ENCODE data around the gene DHX34. TPM values are rescaled to one million over a fixed set of nuclear protein-coding genes. Genes with fewer than 3 reads are reported as not detected.

The DHX34 gene
- total RNA-seq, 1 donor from 2014 or later, result 6.4 TPM

DNA sequence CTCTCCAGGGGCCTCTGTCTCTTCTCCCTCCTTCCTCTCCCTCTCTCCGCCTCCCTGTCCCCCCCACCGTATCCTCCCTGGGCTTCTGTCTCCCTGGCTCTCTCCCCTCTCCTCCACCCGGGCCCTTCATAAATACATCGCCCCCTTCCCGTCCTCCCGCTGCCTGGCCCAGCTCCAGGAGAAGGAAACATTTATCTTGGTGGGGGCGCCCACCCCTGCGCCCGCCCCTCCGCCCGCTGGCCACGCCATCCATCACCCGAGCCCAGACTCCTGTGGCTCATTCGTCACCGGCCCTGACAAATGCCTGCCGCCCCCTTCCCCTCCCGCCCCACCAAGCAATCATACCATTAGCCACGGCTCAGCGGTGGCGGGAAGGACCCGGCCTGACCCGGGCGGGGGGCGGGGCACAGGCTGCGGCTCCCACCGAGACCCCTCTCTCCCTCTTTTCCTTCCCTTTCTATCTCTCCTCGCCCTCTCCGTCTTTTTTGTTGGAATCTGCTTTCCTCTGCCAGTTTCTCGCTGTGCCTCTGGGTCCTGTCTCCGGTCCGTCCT is 72.8 kb downstream of the DHX34 start:
- intact Hi-C loops (cut with DNase I), result loop anchor here (10.0 kb wide), 1 partner anchor 127 kb away; no protein-coding TSS in a partner anchor
- ATAC-seq (ENCODE audit: poor library complexity), result no peak
- no peak for DNase-seq

GRCh38 chr19:47422417-47423163 is 73.5 kb downstream of the DHX34 start:
- ATAC-seq (ENCODE audit: poor library complexity) (no peak), DNase-seq (no peak)
- intact Hi-C loops (cut with DNase I), result loop anchor here (10.0 kb wide), 1 partner anchor 128 kb away; no protein-coding TSS in a partner anchor

DNA sequence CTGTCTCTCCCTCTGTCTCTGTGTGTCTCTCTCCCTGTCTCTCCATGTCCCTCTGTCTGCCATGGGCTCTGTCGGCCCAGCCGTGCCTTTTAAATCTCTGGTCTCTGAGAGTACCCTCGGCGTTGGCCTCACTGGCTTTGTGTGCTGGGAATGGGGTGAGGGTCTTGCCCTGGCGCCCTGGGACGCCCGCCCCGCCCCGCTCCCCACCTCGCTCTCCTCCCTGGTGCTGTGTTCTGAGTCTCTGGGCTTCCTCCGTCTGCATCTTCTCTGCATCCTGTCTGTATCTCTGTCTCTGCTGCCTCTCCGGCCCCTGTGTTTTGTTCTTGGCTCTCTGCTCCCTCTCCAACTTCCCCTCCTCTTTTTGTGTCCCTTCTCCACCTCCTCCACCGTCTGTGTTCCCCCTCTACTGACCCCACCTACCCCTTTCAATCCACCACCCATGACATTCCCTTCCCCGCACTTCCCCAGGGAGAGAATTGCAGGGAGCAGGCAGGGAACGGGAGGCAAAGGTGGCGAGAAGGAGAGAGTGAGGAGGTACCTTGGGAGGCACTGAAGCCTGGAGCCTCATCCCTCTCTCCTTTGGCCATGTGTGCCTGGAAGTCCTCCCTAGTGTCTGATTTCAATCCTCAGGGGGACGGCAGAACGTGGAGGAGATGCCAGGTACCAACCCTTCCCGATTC is 74.2 kb downstream of the DHX34 start:
- DNase-seq (no peak), ATAC-seq (ENCODE audit: poor library complexity) (no peak)
- intact Hi-C loops (cut with DNase I), result loop anchor here (10.0 kb wide), 1 partner anchor 129 kb away; no protein-coding TSS in a partner anchor

- ATAC-seq (ENCODE audit: poor library complexity) (peak; percentile 80), DNase-seq (peak; percentile 62)
- intact Hi-C loops (cut with DNase I), result loop anchor here (10.0 kb wide), 1 partner anchor 133 kb away; no protein-coding TSS in a partner anchor
Observed at GRCh38 chr19:47427241-47428176, 78.4 kb downstream of the DHX34 start.

DNA sequence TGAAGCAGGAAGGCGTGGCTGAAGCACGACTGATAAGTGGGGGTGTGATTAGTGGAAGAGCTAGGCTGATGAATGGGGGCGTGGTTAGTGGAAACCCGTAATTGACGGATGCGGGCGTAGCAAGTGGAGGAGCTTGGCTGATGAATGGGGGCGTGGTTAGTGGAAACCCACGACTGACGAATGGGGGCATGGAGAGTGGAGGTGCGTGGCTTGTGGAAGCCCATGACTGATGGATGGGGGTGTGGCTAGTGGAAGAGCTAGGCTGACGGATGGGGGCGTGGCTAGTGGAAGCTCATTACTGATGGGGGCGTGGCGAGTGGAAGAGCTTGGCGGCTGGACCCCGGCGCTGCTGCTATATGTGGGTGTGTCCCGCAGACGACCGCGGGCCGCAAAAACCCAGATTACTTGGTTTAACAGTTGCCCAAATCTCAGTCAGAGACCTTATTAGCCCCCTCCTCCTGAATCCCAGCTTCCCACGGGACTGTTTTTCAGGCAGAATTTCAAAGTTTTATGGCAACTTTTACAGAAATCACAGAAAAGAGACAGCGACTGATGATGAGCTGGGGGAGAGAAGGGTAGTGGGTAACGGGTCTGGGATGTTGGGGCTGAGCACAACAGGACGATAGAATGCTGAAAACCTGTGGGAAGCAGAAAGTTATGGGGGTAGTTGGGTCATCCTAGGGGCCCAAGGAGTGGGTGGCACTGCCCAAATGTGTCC is 79.2 kb downstream of the DHX34 start:
- peak; percentile 86 for ATAC-seq (ENCODE audit: poor library complexity)
- peak; percentile 88 for DNase-seq
- intact Hi-C loops (cut with DNase I), result loop anchor here (10.0 kb wide), 1 partner anchor 134 kb away; no protein-coding TSS in a partner anchor

DNA sequence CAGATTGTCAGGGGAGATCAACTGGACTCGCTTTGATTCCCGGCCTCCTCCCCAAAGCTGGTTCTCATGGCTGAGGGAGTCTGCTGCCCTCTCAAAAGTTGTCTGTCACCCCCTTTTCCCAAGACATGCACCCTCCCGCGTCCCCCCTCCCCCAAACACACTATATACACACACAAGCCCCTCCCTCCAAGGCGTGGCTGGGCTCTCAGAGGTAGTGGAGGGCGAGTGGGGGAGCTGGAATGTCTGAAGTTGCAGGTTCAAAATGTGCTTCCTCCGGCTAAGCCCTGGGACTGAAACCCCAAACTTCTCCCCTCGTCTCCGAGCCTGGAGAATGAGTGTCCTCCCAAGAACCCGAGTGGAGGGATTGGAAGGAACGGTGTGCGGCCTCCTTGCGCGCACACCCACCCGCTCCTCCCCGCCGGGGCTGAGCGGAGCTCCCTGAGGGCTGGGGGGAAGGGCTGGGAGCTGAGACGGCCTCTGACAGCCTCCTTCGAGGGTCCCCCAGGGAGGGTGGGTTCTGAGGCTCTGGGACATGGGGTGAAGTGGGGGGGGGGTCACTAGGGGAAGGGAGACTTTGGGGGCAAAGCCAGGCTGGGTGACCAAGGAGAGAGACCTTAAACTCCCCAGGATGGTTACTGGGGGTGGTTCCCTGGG is 80.2 kb downstream of the DHX34 start:
- DNase-seq (no peak), ATAC-seq (ENCODE audit: poor library complexity) (no peak)
- intact Hi-C loops (cut with DNase I), result loop anchor here (10.0 kb wide), 1 partner anchor 134 kb away; no protein-coding TSS in a partner anchor

GRCh38 chr19:47430041-47430802 is 81.1 kb downstream of the DHX34 start:
- intact Hi-C loops (cut with DNase I), result no loop called here
- DNase-seq (peak; percentile 59), ATAC-seq (ENCODE audit: poor library complexity) (peak; percentile 38)

GRCh38 chr19:47432091-47432490 is 83.0 kb downstream of the DHX34 start:
- intact Hi-C loops (cut with DNase I), result no loop called here
- DNase-seq (no peak), ATAC-seq (ENCODE audit: poor library complexity) (no peak)

Other genes with a start within 250 kb of the DHX34 start
- gene ZC3H4, start 235.5 kb upstream of the DHX34 start, total RNA-seq, result 20.6 TPM
- gene SAE1, start 218.5 kb upstream of the DHX34 start, total RNA-seq, result 42.2 TPM
- 3.8 TPM for gene BBC3, start 118.1 kb upstream of the DHX34 start, total RNA-seq
- 16.3 TPM for gene CCDC9, start 92.8 kb upstream of the DHX34 start, total RNA-seq
- gene INAFM1, start 74.4 kb upstream of the DHX34 start, total RNA-seq, result 10.4 TPM
- 3.4 TPM for gene C5AR1, start 39.5 kb upstream of the DHX34 start, total RNA-seq
- gene C5AR2, start 17.1 kb upstream of the DHX34 start, total RNA-seq, result 0.78 TPM
- 3.1 TPM for gene MEIS3, start 70.2 kb downstream of the DHX34 start, total RNA-seq
- gene SLC8A2, start 122.6 kb downstream of the DHX34 start, total RNA-seq, result 0.11 TPM
- 8.4 TPM for gene KPTN, start 134.9 kb downstream of the DHX34 start, total RNA-seq
- 113 TPM for gene NAPA, start 165.7 kb downstream of the DHX34 start, total RNA-seq
- 0.35 TPM for gene ZNF541, start 223.8 kb downstream of the DHX34 start, total RNA-seq

Measured in Right ventricle myocardium superior (tissue), 1 donor.